Stimulated activated CD8-positive, alpha-beta memory T cell treated with anti-CD3 and anti-CD28 coated beads, Interleukin-12 subunit alpha, Interleukin-12 subunit beta, amount 100 ng/mL, for 1 hour (primary cell): ENCODE measurements around the gene PSTPIP1.

Experiments
- DNase-seq: peaks from one replicate; pipeline ENCODE4 v3.0.0-alpha.2; 2020; ENCODE audit warnings: low read depth

Gene PSTPIP1

DNA sequence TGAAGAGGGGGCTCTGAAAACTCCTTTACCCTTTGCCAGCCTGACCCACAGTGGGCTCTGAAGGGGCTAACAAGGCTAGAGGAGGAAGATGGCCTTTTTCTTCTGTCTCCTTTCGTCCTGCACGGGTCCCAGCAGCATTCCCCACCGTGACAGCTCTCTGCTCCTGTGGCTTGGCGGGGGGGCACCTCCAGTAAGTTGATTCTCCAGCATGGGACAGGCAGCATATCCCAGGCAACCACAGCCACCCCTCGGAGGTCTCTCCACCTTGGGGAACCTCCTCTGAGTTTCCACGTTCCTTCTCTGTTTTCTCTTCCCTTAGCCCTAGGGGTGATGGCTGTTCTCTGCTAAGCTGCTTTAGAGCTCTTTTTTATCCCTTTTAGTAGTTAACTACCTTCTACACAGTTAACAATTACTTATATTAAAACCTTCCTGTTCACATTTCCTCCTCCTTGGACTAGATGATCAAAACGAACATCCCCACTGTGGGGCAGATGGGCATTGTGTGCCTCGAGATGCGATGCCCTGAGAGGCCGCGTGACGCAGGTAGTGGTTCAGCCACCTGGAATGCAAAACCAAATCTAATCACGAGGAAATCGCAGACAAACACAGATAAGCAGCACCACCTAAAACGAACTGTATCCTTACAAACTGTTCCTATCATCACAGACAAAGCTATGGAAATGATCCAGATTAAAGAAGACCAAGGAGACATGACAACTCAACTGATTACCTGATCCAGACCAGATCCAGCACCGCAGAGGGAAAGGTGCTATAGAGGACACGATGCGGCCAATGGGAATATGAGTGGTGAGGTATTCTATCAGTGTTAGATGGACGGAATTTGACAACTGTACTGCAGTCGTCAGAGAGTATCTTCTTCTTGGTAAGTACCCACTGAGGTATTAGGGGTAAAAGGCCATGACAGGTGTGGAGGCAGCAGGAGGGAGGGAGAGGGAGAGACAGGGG lies 48.3 kb downstream of the PSTPIP1 start:
- DNase-seq = no peak

DNA sequence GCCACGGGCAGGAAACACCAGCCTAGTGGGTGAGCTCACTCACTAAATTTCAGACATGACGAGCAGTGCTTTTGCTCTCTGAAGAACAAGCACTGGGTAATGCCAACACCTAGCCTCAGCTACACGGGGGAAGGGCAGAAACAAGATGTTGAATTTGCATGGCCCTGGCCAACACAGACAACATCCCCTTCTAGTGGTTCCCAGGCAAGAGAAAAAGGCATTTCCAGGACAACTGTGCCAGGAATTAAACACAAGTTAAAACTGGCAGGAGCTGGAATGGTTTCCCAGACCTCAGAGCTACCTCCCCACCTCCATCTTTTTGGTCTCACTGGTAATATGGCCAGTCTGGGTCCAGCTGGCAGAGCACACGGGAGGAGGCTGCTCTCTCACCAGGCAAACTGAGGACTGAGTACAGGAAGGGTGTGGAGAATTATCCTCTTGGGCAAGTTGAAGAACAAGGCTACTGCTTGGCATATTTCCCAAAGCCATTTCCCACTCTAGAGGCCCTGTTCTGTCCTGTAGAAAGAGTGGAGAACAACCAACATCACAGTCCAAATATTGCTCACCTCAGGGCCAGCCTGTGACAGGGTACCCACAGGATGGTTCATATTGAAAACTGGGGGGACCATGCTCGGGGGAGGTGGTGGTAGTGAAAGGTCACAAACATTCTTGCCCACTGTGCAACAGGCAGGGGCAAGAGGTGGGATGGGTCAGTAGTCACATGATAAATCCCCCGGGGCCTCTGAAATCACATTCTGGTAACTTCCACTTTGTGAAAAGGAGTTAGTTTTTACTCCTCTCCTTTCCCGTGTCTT lies 49.5 kb downstream of the PSTPIP1 start:
- DNase-seq = no peak

DNA sequence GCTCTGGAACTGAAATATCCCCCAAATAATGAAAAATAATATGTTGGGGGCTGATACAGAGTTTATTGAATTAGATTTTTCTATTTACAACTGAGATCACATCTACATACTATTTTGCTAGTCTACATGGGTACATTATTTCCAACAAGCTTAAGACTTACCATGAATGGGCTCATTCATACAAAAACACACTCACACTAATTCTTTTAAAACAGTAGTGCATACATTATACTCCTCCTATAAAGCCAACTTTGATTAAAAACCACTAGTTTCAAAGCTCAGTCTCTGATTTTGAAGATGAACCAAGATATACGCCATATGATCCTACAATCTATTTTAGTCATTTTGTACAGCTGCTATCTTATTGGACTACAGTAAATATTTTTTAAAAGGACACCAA lies 51.1 kb downstream of the PSTPIP1 start:
- no peak for DNase-seq

DNA sequence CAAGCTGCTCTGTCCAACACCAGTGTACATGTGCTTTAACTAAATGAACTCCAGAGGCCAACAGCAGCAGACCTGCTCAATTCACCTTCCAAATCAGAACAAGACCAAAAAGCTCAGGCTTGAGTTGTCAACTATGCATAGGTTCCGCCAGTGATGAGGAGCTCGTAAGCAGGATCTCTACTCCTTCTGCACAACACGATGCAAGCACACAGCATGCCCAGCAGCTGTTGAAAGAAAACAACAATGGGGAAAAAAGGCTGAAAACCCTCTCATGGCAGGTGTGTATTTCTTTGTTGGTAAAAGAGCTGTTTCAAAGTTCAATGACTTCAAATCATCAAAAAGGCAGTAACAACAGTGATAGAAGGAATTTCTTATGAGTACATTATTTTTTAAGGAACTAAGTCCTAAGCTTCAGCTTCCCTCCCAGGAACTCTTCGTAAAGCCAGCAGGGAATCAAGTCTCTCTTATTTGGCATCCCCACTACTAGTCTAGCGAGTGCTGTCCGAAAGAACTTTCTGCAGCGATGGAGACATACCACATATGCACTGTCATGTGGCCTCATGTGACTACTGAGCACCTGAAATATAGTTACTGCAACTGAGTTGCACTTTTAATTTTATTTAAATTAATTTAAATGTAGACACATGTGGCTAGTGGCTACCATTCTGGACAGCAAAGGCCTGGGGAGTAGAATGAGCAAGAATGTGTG lies 51.9 kb downstream of the PSTPIP1 start:
- DNase-seq = no peak

DNA sequence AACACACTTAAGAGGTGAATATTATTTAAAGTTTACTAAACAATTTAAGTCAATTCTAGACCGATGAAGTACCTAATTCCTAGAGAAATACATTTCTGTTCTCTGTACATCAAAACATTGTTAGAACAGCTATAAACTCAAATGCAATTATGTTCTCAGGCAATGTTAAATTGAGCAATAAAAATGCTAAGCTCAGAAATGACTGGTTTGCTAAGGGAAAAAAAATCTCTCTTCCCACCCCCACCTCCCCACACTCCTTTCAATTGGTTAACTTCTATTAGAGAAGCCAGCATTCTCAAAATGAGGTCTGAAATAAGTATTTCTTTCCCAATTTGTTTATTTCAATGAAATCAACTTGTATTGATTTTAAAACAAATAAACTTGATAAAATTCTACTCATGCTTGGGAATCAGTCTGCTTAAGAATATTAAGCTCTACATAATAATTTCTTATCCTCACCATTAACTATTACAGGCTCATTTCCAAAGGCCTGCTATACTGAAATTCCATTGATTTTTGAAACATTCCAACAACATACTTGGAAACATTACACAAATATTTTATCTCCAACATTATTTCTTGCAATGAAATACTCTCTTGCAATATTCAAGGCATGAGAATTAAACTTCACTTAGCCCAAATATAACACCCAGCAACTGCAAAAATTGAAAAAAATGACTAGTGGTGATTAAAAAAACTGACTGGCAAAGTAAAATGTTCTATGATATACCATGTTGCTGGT lies 53.4 kb downstream of the PSTPIP1 start:
- DNase-seq = no peak

DNA sequence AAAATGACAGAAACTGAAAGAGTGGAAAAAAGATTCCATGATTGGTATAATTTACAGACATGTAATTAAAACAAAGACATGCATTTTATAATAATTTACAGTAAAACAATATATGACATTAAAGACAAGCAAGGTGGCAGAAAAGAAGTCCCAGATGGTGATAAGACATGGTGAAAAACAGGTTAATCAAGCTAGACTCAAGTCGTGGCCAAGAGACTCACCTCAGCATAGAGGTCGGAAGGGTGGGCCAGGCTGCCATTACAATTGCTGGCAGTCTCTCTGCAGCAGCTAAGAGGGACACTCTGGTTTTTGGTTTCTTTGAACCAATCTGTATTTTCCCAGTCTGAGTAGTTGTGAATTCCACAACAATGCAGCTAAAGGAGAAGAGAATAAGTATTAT lies 57.6 kb downstream of the PSTPIP1 start:
- DNase-seq = no peak

DNA sequence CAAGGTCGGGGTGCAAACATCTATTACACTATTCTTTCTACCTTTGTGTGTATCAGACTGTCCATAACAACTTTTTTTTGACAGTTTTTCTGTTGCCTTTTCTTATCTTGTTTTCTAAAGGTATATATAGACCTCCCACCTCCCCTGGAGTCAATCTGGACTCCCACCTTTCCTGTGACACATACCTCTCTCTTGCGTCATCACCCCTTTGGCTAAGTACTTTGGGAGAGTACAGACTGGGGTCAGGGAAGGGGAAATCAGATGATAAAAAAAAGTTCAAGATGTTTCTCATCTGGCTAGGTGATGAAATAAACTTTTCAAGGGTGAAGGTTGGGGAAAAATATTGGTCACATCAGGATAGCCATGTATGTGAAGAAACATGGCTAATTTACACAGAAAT lies 58.8 kb downstream of the PSTPIP1 start:
- DNase-seq = no peak

DNA sequence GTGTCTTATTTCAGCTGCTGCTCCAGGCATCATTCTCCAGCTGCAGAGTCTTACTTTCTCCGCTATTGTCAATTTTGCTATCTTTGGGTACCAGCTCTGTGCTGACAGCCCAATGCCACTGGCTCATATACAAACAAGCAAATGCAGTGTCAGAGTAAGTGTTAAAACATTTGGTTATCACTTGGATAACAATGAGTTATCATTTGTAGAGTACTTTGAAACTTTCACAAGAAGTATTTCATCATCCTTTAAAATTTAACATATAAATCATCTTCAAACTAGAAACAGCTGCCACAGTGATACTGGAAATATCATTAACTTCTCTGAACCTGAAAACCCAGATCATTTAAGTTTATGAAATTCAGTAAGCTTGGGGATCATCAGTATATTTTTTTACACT lies 62.1 kb downstream of the PSTPIP1 start:
- DNase-seq = no peak

DNA sequence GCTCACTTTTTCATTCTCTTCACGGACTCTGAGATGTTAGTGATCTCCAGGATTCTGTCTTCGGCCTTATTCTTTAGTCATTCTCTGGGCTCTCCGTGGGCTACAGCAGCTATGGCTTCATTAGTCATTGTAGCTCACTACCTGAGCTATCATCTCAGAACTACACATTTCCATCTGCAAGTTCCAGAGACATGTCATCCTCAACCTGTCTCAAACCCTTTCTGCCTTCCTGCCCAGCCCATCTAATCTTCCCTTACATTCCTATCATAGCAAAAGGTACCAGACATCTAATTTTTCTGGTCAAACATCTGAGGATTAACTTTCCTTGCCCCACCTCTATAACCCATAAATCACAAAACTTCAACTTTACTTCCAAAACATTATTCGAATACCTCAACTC lies 62.8 kb downstream of the PSTPIP1 start:
- no peak for DNase-seq

DNA sequence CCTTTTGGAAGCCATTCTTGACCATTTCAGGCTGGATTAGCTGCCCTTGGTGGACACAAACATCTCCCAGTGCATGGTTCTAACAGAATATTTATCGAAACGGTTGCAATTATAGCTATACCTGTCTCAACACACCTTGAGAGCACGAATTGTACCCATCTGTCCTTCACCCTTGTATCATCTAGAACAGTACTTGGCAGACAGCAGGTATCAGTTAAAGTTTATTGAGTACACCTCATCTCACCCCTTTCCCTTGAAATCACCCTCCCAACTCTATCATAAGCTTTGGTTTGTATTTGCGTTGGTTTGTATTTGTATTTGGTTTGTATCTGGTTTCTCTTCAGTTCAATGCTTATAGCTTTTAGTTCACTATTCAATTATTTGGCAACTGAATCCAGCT lies 63.5 kb downstream of the PSTPIP1 start:
- DNase-seq = no peak

DNA sequence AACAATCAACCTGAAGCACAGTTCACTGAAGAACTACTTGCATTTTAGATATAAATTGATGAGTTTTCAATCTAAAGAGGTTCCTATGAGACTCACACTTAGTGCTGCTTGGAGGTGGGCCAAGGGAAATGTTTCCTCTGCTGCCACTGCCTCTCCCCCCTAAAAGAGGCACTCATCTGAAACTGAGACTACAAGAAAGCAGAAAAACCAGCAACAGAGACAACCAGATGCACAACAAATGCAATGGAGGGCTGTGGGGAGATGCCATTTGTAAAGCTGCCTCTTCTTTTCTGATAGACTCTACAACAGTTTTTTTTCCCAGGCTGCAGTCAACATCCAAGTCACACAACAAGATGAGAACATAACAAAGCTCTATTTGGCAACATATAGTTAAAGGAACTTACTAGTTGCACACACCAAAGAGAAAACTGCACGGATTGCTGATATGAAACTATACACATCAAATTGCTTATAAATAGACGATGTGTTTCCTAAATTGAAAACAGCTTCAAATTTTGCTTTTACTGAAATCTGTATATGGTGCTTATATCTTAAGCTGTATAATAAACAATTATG lies 64.9 kb downstream of the PSTPIP1 start:
- no peak for DNase-seq

DNA sequence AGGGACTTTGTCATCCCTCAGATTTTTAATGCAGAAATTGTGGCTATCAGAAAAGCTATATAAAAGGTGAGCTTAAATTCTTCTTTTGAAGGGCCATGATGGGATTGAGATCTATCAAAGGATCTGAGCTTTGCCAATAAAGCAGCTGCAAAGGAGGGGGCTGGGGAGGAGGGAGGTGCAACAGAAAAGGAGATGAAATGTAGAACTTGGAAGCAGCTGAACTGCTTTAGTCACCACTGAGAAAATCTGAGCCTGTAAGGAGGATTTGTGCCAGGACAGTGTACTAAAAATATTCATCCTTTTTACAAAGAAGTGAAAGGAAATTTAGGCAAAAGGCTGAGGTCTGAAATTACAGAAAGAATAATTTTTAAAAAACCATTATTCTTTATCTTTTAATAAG lies 65.6 kb downstream of the PSTPIP1 start:
- DNase-seq = no peak

DNA sequence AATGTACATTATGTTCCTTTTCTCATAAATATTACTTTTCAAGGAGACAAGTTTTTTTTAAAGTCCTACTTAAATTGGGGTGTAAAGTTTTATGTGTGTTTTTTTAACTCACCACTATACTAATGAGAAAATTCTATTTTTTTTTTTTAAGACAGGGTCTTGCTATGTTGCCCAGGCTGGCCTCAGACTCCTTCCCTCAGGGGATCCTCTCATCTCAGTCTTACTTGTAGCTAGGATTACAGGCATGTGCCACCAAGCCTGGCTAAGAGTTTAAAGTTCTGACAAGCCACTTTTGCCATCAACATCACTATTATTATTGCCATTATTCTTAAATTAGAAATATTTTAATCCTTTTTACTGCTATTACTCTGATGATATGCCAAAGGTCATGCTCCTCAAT lies 68.3 kb downstream of the PSTPIP1 start:
- DNase-seq = no peak

DNA sequence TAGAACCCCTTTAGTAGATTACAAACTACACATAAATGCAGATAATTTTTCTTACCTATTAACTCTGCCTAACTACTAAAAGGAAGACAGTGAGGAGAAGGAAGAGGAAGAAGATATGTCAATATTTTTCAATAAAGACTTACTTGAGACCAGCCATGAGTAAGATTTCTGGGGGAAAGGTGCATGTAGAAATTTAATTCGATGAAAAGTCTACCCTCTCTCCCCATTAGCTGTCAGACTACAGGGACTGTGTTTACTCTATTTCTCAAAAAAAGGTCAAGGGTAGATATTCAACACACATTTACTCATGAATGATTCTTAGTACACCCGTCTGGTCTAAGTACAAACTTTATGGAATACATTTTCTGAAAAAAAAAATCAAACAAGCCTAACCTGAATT lies 69.1 kb downstream of the PSTPIP1 start:
- DNase-seq = no peak

DNA sequence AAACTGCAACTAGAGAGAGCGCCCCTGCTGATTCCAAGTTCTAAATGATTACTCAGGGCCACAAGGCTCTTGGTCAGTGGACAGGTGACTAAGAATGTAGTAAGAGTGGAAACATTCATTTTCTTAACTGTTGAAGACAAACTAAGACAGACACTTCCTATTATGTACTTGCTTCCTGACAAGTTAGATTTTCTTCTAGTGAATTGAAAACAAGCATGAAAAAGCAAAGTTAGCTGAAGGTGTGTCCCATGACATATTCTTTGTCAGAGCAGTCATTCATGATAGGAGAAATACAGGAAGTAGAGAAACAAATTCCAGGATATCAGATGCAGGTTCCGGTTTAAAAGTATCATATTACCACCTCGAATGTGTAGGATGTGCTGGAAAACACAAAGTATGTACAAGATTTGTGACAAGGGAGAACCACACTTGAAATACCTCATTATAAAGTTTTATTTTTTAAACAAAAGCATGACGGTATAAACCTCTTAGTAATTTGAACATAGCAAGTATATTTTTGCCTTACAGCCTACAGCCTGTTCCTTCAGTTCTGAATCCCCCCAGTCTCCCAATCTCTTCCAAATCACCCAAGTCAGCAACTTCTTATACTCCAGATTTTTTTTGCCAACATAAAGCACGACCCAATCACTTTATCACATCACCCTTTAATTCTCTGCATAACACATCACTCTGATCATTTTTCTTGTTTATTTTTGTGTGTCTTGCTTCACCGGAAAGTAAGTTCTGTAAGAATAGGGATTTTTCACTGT lies 69.8 kb downstream of the PSTPIP1 start:
- DNase-seq = no peak

DNA sequence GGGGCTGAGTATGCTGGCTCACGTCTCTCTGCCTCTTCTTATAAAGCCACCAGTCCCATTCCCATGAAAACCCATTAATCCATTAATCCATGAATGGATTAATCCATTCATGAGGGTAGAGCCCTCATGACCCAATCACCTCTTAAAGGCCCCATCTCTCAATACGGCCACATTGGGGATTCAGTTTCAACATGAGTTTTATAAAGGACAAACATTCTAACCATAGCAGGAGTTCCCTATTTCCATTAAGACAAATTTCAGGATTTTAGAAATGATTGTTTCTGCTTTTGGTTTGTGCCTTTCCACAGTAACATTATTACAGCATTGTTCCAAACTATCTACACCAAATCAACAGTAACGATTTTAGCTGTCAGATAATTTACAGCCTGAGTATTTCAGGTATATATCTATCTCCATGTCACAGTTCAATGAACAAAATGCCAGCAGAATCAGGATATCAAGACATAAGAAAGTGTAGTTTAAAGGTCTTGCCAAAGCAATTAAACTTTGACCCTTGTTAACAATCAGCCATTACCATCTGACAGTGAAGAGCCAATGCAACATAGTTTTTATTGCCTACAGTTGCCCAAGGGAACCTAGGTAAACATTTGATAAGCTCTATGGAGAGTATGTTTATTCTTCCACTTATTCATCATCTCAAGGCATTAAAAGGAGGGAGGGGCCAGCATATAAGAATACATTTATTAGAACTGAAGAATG lies 72.2 kb downstream of the PSTPIP1 start:
- DNase-seq = no peak

DNA sequence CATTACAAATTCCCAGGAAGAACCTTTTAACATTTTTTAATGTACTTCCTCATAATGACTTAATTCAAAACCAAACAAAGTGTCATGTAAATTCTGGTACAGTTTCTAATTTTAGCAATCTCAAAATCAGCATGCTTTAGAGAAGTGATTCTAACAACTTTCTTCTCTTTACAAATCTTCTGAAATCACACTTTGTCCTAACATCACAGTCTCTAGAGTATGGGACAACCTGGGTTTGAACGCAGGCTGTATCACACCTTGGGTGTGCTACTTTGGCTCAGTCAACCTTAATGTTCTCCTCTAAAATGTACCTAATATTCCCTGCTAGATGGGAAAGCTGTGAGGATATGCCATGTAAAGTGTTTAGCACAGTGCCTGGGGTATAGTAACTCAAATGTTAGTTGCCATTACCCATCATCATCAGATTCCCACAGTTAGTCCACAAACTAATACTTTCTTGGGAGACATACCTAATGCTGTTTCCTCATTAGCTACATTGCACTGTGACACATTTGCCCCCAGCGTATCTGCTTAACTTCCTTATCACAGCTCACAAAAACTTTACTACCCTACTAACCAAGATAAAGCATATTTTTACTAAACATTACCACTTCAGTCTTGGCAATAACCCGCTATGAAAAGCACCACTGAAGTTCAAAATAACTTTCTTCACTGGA lies 72.9 kb downstream of the PSTPIP1 start:
- no peak for DNase-seq

DNA sequence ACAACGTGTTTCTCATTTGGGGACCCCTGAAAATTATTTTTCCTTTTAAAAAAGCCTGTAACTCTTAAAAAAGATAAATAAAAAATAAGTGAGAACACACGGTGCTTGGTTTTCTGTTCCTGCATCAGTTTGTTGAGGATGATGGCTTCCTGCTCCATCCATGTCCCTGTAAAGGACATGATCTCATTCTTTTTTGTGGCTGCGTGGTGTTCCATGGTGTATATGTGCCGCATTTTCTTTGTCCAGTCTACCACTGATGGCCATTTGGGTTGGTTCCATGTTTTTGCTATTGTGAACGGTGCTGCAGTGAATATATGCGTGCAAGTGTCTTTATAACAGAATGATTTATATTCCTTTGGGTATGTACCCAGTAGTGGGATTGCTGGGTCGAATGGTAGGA lies 73.7 kb downstream of the PSTPIP1 start:
- DNase-seq = no peak

DNA sequence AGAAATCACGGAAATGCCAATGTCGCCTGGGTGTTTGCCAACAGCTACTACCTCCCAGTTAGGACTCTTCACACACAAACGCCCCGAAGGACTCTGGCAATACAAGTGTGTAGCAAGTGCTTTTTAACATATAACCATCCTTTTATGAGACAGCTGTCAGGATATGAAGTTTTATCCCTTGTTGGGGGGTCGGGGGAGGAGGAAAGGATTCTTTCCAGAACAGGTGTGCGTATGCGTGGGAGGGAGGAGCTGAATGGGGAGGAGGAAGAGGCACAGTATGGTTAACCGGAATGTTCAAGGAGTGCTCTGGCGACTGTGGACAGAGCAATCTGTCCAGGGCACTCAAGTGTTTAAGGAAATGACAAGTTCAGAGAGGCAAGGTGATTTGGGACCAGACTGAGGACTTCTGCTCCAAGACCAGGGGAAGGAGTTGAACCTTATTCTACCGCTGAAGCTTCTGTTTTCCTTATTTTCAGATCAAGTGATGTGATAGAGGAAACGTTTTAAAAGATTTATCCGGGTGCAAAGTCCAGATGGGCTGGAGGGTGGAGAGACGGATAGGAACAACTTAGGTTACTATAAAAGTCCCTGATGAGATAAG lies 74.7 kb downstream of the PSTPIP1 start:
- no peak for DNase-seq
